MM.1S (cell line): ENCODE measurements around the gene IFI44L.

Source experiments
- DNase-seq: peaks from one replicate; pipeline ENCODE4 v3.0.0-alpha.2; 2015
- H2AFZ ChIP-seq: fragments of 300-600 bp; sonication (generic); 2 replicates; pipeline ENCODE4 v1.6.0; 2016; ENCODE audit warnings: antibody characterized with exemption, low read length
- H3F3A ChIP-seq: fragments of 300-600 bp; sonication (generic); 2 replicates; pipeline ENCODE4 v1.6.1; 2016; ENCODE audit warnings: mild to moderate bottlenecking, antibody characterized with exemption, low read length, moderate library complexity, mixed read lengths; ENCODE audit not compliant: insufficient read depth
- H3K27ac ChIP-seq: fragments of 300-600 bp; sonication (generic); 2 replicates; pipeline ENCODE4 v1.5.1; 2016; ENCODE audit warnings: mild to moderate bottlenecking, low read length
- H3K27me3 ChIP-seq: fragments of 300-600 bp; sonication (generic); replicated peaks from 2 replicates; pipeline ENCODE4 v1.6.0; 2016; ENCODE audit warnings: low read length; ENCODE audit not compliant: insufficient read depth
- H3K36me3 ChIP-seq: fragments of 300-600 bp; sonication (generic); replicated peaks from 2 replicates; pipeline ENCODE4 v1.6.1; 2016; ENCODE audit warnings: mild to moderate bottlenecking, low read length, mixed read lengths; ENCODE audit not compliant: insufficient read depth
- H3K4me1 ChIP-seq: fragments of 300-600 bp; sonication (generic); 2 replicates; pipeline ENCODE4 v1.6.1; 2016; ENCODE audit warnings: low read length, mixed read lengths
- H3K4me2 ChIP-seq: fragments of 300-600 bp; sonication (generic); 2 replicates; pipeline ENCODE4 v1.6.0; 2016; ENCODE audit warnings: low read depth, low read length
- H3K4me3 ChIP-seq: fragments of 300-600 bp; sonication (generic); 2 replicates; pipeline ENCODE4 v1.5.1; 2016; ENCODE audit warnings: low read length, mixed read lengths
- H3K79me2 ChIP-seq: fragments of 300-600 bp; sonication (generic); 2 replicates; pipeline ENCODE4 v1.6.1; 2016; ENCODE audit warnings: mixed run types, low read length, mixed read lengths
- H3K9ac ChIP-seq: fragments of 300-600 bp; sonication (generic); 2 replicates; pipeline ENCODE4 v1.6.1; 2016; ENCODE audit warnings: low read length, mixed read lengths
- H3K9me2 ChIP-seq: fragments of 300-600 bp; sonication (generic); replicated peaks from 2 replicates; pipeline ENCODE4 v1.6.1; 2016; ENCODE audit warnings: mild to moderate bottlenecking, low read length, mixed read lengths; ENCODE audit not compliant: insufficient read depth
- H3K9me3 ChIP-seq: fragments of 300-600 bp; sonication (generic); replicated peaks from 2 replicates; pipeline ENCODE4 v1.6.1; 2016; ENCODE audit warnings: mild to moderate bottlenecking, low read length, mixed read lengths; ENCODE audit not compliant: insufficient read depth
- H4K20me1 ChIP-seq: fragments of 300-600 bp; sonication (generic); 2 replicates; pipeline ENCODE4 v1.6.1; 2016; ENCODE audit warnings: mild to moderate bottlenecking, low read length, moderate library complexity, mixed read lengths; ENCODE audit not compliant: insufficient read depth
- EZH2 ChIP-seq: fragments of 300-600 bp; sonication (generic); optimal IDR thresholded peaks from 2 replicates; pipeline ENCODE3; 2017; ENCODE audit warnings: low read depth, mild to moderate bottlenecking, antibody characterized with exemption, low read length, mixed read lengths
- EZH2phosphoT487 ChIP-seq: fragments of 300-600 bp; sonication (generic); IDR thresholded peaks from 2 replicates; pipeline ENCODE4 v1.6.1; 2018; ENCODE audit warnings: antibody characterized with exemption, low read length
- TF ChIP-seq, protein P1 (sequence below): fragments of 300-600 bp; sonication (generic); IDR thresholded peaks from 2 replicates; pipeline ENCODE4 v1.5.1; 2016; ENCODE audit warnings: antibody characterized with exemption, low read length, mixed read lengths

Gene IFI44L

DNA sequence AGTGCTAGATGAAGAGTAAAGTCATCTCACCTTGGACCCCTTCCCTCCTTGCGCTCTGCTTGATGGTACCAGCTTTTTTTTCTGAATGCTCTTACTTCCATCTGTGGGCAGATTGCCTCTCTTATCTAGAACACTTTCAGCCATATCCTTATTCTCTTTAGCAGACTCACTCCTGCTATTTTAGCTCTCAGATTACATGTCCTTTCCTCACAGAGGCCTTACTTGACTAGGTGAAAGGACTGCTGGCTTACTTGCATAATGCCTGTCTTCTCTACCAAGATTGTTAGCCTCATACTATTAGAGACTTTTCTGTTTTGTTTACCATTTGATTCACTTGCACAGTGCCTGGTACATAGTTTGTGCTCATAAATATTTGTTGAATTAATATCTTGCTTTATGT is 38.7 kb downstream of the IFI44L start:
- no peak overlapping the region for H2AFZ ChIP-seq
- DNase-seq, result no peak
- no peak overlapping the region for H3K4me3 ChIP-seq
- no peak overlapping the region for H3K4me2 ChIP-seq
- TF ChIP-seq EZH2 (no peak), EZH2phosphoT487 (no peak)
- TF ChIP-seq, protein P1, sequence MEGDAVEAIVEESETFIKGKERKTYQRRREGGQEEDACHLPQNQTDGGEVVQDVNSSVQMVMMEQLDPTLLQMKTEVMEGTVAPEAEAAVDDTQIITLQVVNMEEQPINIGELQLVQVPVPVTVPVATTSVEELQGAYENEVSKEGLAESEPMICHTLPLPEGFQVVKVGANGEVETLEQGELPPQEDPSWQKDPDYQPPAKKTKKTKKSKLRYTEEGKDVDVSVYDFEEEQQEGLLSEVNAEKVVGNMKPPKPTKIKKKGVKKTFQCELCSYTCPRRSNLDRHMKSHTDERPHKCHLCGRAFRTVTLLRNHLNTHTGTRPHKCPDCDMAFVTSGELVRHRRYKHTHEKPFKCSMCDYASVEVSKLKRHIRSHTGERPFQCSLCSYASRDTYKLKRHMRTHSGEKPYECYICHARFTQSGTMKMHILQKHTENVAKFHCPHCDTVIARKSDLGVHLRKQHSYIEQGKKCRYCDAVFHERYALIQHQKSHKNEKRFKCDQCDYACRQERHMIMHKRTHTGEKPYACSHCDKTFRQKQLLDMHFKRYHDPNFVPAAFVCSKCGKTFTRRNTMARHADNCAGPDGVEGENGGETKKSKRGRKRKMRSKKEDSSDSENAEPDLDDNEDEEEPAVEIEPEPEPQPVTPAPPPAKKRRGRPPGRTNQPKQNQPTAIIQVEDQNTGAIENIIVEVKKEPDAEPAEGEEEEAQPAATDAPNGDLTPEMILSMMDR, result no peak
- H3K27ac ChIP-seq, result no peak overlapping the region
- H3K9ac ChIP-seq, result no peak overlapping the region
- H3F3A ChIP-seq, result no peaks in the 10 kb centered on the region
- H3K27me3 ChIP-seq, result no peaks in the 10 kb centered on the region
- no peaks in the 10 kb centered on the region for H3K4me1 ChIP-seq
- no peaks in the 10 kb centered on the region for H3K9me2 ChIP-seq
- H3K79me2 ChIP-seq, result no peaks in the 10 kb centered on the region
- H3K9me3 ChIP-seq, result no peaks in the 10 kb centered on the region
- H3K36me3 ChIP-seq, result no peaks in the 10 kb centered on the region
- no peaks in the 10 kb centered on the region for H4K20me1 ChIP-seq

- H3K27ac ChIP-seq, result no peak overlapping the region
- no peak overlapping the region for H2AFZ ChIP-seq
- no peaks in the 10 kb centered on the region for H3K9me2 ChIP-seq
- H4K20me1 ChIP-seq, result no peaks in the 10 kb centered on the region
- H3K9me3 ChIP-seq, result no peaks in the 10 kb centered on the region
- TF ChIP-seq EZH2, result no peak
- TF ChIP-seq, protein P1, result no peak
- no peak for TF ChIP-seq EZH2phosphoT487
- no peaks in the 10 kb centered on the region for H3K36me3 ChIP-seq
- H3K79me2 ChIP-seq, result no peaks in the 10 kb centered on the region
- no peak for DNase-seq
- no peak overlapping the region for H3K4me3 ChIP-seq
- no peak overlapping the region for H3K4me2 ChIP-seq
- H3K9ac ChIP-seq, result no peak overlapping the region
- no peaks in the 10 kb centered on the region for H3K27me3 ChIP-seq
- H3F3A ChIP-seq, result no peaks in the 10 kb centered on the region
- H3K4me1 ChIP-seq, result no peaks in the 10 kb centered on the region
These were observed 43.7 kb downstream of the IFI44L start for GRCh38 chr1:78663923-78664322.

DNA sequence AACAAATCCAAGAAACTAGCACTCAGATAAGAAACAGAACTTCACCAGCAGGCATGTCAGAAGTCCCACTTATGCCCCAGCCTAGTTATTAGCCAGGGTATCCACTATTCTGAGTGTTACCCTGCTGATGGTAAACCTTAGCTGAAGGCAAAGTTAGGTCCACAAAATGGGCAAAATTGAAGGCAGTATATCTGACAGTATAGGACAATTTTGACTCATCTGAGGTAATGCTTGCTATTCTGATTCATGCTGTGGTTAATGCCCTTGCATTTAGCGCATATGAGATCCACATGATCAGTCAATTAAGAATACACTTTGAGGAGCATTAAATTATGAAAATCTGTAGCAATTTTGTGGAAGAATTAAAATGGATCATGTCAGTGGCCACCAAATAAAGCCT is 44.5 kb downstream of the IFI44L start:
- Histone ChIP-seq H3K9ac (no peak overlapping the region), H3F3A (no peaks in the 10 kb centered on the region), H3K4me2 (no peak overlapping the region), H3K27ac (no peak overlapping the region), H3K79me2 (no peaks in the 10 kb centered on the region), H3K4me1 (no peaks in the 10 kb centered on the region), H4K20me1 (no peaks in the 10 kb centered on the region), H2AFZ (no peak overlapping the region), H3K36me3 (no peaks in the 10 kb centered on the region), H3K4me3 (no peak overlapping the region), H3K9me3 (no peaks in the 10 kb centered on the region), H3K9me2 (no peaks in the 10 kb centered on the region), H3K27me3 (no peaks in the 10 kb centered on the region)
- DNase-seq, result no peak
- TF ChIP-seq, protein P1, result no peak
- no peak for TF ChIP-seq EZH2phosphoT487
- TF ChIP-seq EZH2, result no peak
